GM12878 (cell line): Measurements from ENCODE around the gene TAS2R60. TPM values are rescaled to one million over a fixed set of nuclear protein-coding genes. Genes with fewer than 3 reads are reported as not detected.

Experiments used
- ATAC-seq: fragments of 200-7000 bp; cut with Tn5 transposase; 3 replicates; pipeline ENCODE4 v1.9.1; 2020; ENCODE audit warnings: mild to moderate bottlenecking, moderate library complexity
- BruUV-seq: library from RNA; stranded (reverse); fragments of 400-500 nt; replicated peaks from 2 replicates; lab custom pipeline; 2021; lab: Mats Ljungman, UMichigan
- CTCF ChIA-PET: fragments of 300-600 bp; sonication (Branson Sonifier 250); formaldehyde crosslinking; extraction: SDS; loops from one replicate; lab custom pipeline; 2021; ENCODE audit warnings: inconsistent platforms; lab: Yijun Ruan, JAX
- POLR2A ChIA-PET: fragments of 350-600 bp; formaldehyde crosslinking; extraction: SDS; loops from one replicate; lab custom pipeline; 2021; ENCODE audit warnings: inconsistent platforms; lab: Charles Lee
- RAD21 ChIA-PET: fragments of 300-600 bp; sonication (Branson Sonifier 250); formaldehyde crosslinking; loops from one replicate; lab custom pipeline; 2023; ENCODE audit warnings: antibody characterized with exemption; ENCODE audit not compliant: unreplicated experiment; lab: Charles Lee
- SMC1A ChIA-PET: fragments of 300-600 bp; sonication (Branson Sonifier 250); formaldehyde crosslinking; loops from one replicate; lab custom pipeline; 2023; ENCODE audit not compliant: unreplicated experiment, uncharacterized antibody; lab: Charles Lee
- DNase-seq: peaks from one replicate; pipeline ENCODE4 v3.0.0-alpha.2; 2011; ENCODE audit warnings: low read depth, low spot score
- FAIRE-seq: peaks from 3 replicates; lab custom pipeline; 2011; peaks lifted over from hg19 to GRCh38; lab: Jason Lieb, UNC
- H2AFZ ChIP-seq: 2 replicates; pipeline ENCODE4 v1.6.0; 2011; ENCODE audit warnings: low read depth, low read length, control low read depth; ENCODE audit not compliant: control insufficient read depth
- H3K27ac ChIP-seq: 2 replicates; pipeline ENCODE4 v1.5.1; 2011; ENCODE audit warnings: control low read depth; ENCODE audit not compliant: control insufficient read depth, insufficient read depth
- H3K27me3 ChIP-seq, 2 experiments: replicated peaks in 1 of 2; 2 replicates each; pipeline versions ENCODE4 v1.6.0 to v1.6.1; 2011; ENCODE audit warnings: low read length in 1 of 2; ENCODE audit not compliant: control insufficient read depth in 2 of 2, insufficient read depth in 2 of 2
- H3K36me3 ChIP-seq, 2 experiments: 2 replicates each; pipeline ENCODE4 v1.5.1; 2011; ENCODE audit warnings: low read length in 1 of 2; ENCODE audit not compliant: control insufficient read depth in 2 of 2, insufficient read depth in 2 of 2
- H3K4me1 ChIP-seq: 2 replicates; pipeline ENCODE4 v1.6.1; 2011; ENCODE audit warnings: mild to moderate bottlenecking, low read length, moderate library complexity, mixed read lengths; ENCODE audit not compliant: control insufficient read depth, insufficient read depth
- H3K4me2 ChIP-seq: 2 replicates; pipeline ENCODE4 v1.6.0; 2011; ENCODE audit warnings: control low read depth; ENCODE audit not compliant: control insufficient read depth, insufficient read depth
- H3K4me3 ChIP-seq: fragments of 200-600 bp; sonication (generic); 2 replicates; pipeline ENCODE4 v1.5.1; 2016
- H3K79me2 ChIP-seq: 2 replicates; pipeline ENCODE4 v1.6.0; 2011; ENCODE audit warnings: low read length; ENCODE audit not compliant: control insufficient read depth, insufficient read depth
- H3K9ac ChIP-seq: 2 replicates; pipeline ENCODE4 v1.8.0; 2011; ENCODE audit warnings: low read length, control low read depth, mixed read lengths; ENCODE audit not compliant: control insufficient read depth, insufficient read depth
- H3K9me3 ChIP-seq: replicated peaks from 3 replicates; pipeline ENCODE4 v1.5.1; 2011; ENCODE audit warnings: mild to moderate bottlenecking, low read length; ENCODE audit not compliant: control insufficient read depth, insufficient read depth
- H4K20me1 ChIP-seq: 2 replicates; pipeline ENCODE4 v1.6.0; 2011; ENCODE audit not compliant: control insufficient read depth, insufficient read depth
- ATF7 ChIP-seq: fragments of 450-650 bp; IDR thresholded peaks from 2 replicates; pipeline ENCODE4 v1.6.1; 2016; ENCODE audit warnings: low read depth, mild to moderate bottlenecking
- BACH1 ChIP-seq: fragments of 450-650 bp; IDR thresholded peaks from 2 replicates; pipeline ENCODE4 v1.6.1; 2017; ENCODE audit warnings: mild to moderate bottlenecking, borderline replicate concordance
- BHLHE40 ChIP-seq, 2 experiments: fragments of 450-650 bp in 1 of 2; IDR thresholded peaks; 2 replicates each; pipeline ENCODE4 v1.6.1; 2011 to 2017; ENCODE audit warnings: low read depth in 2 of 2, borderline replicate concordance in 1 of 2, improper control_type of control experiment in 1 of 2, low read length in 1 of 2, mild to moderate bottlenecking in 1 of 2
- CBFB ChIP-seq: IDR thresholded peaks from 2 replicates; pipeline ENCODE4 v1.6.1; 2016; ENCODE audit warnings: antibody characterized with exemption, low read depth
- CREB1 ChIP-seq: IDR thresholded peaks from 2 replicates; pipeline ENCODE4 v1.6.1; 2012; ENCODE audit warnings: low read depth, mild to moderate bottlenecking, inconsistent platforms
- NFIC ChIP-seq: IDR thresholded peaks from 2 replicates; pipeline ENCODE4 v1.6.1; 2012; ENCODE audit warnings: low read depth, mild to moderate bottlenecking, inconsistent platforms, low read length, moderate library complexity
- TAF1 ChIP-seq: IDR thresholded peaks from 2 replicates; pipeline ENCODE4 v1.6.1; 2011; ENCODE audit warnings: mild to moderate bottlenecking, low read depth, low read length, borderline replicate concordance
- ZBED1 ChIP-seq: IDR thresholded peaks from 2 replicates; pipeline ENCODE4 v1.6.1; 2016; ENCODE audit warnings: borderline replicate concordance
- ZNF384 ChIP-seq: IDR thresholded peaks from 2 replicates; pipeline ENCODE4 v1.6.1; 2012; ENCODE audit warnings: low read depth, mild to moderate bottlenecking, low read length, improper control_type of control experiment, borderline replicate concordance
- WGBS: methylation state at CpG from one replicate; pipeline ENCODE4 v1.1.6; 2016; ENCODE audit warnings: low lambda C conversion rate; ENCODE audit not compliant: insufficient replicate concordance, insufficient coverage; ENCODE audit errors: missing lambda C conversion rate; 5-methylcytosine and 5-hydroxymethylcytosine counted together
- in situ Hi-C: fragments of 300-500 bp; cut with MboI; formaldehyde crosslinking; loops from 9 replicates; pipeline ENCODE4 v1.14.3; 2018; ENCODE audit warnings: mixed read lengths
- intact Hi-C: fragments of 100-400 bp; cut with micrococcal nuclease; formaldehyde crosslinking; loops from one replicate; pipeline ENCODE4 v1.14.2; 2022; ENCODE audit not compliant: unreplicated experiment
- polyA plus RNA-seq, 11 experiments: library from polyadenylated mRNA; depleted of rRNA in 4 of 11; unstranded in 6 of 11; stranded (reverse) in 5 of 11; fragments of >200 nt; fragmentation: Nextera tagmentation in 4 of 11; fragmentation: Illumina TruSeq in 1 of 11; extraction: Ambion mirVana in 4 of 11; extraction: Trizol in 1 of 11; gene quantifications; 1 replicate in 1 of 11; 2 replicates in 10 of 11; pipeline versions ENCODE4 v1.2.1 to v1.2.3, GENCODE V29; 2011 to 2016; ENCODE audit warnings: inconsistent platforms in 2 of 11, missing spikeins in 2 of 11, low read depth in 1 of 11
- total RNA-seq, 4 experiments: library from RNA; depleted of rRNA in 3 of 4; stranded (reverse); fragments of >200 nt in 3 of 4; fragmentation: Illumina TruSeq in 1 of 4; extraction: Trizol in 1 of 4; gene quantifications; 2 replicates each; pipeline versions ENCODE4 v1.2.1 to v1.2.3, GENCODE V29; 2013 to 2021
- TF ChIP-seq, protein P1 (sequence below): fragments of 150-350 bp; IDR thresholded peaks from 2 replicates; pipeline ENCODE4 v1.6.1; 2016; ENCODE audit warnings: low read depth, low read length
- TF ChIP-seq, protein P2 (sequence below): fragments of 450-650 bp; IDR thresholded peaks from 2 replicates; pipeline ENCODE4 v1.6.1; 2018; ENCODE audit warnings: borderline replicate concordance, mild to moderate bottlenecking; ENCODE audit not compliant: partially characterized antibody
- TF ChIP-seq, protein P3 (sequence below): fragments of 450-650 bp; formaldehyde crosslinking; IDR thresholded peaks from 2 replicates; pipeline ENCODE4 v1.4.0; 2022; ENCODE audit warnings: mild to moderate bottlenecking, moderate library complexity

Gene TAS2R60
- total and polyA plus RNA-seq, 10 of the 15 experiments (the other 5 are each of a cell fraction or from before 2014, with no cell fraction given): not detected

DNA sequence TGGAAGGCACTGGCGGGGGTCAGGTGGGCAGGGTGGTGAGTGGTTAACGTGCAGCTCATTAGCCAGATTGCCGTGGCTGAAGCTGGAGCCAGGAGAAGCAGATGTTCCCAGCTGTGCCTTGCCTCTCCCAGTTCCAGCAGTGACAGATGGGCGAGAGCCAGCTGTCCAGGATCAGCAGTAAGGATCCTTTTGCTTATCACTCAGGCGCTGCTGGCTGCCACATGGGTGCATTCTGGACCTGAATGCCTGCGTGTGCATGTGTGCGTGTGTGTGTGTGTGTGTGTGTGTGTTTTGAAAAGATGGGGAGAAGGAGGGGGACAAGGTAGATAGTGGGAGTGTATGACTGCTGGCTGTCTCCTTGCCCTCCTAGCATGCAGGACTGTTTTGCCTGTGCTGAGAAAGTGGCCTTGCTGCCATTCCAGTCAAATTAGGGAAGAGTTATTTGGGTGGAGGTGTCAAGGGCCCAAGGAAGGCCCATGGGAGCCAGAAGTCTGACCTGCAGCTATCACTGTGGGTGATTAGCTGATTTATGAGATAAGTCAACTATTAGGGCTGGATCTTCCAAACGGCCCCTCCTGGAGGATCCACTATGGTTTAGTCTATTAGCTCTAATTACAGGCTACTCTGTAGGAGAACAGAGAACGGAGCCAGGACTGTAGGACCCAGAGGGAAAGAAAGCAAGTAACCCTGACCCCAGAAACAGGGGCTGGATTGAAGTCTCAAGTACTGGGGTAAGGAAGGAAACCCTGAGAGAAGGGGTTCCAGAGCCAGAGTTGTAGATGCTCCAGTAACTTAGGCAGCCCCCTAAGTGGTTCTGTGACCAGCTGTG lies 37.9 kb upstream of the TAS2R60 start (continued):
- TF ChIP-seq, protein P1, sequence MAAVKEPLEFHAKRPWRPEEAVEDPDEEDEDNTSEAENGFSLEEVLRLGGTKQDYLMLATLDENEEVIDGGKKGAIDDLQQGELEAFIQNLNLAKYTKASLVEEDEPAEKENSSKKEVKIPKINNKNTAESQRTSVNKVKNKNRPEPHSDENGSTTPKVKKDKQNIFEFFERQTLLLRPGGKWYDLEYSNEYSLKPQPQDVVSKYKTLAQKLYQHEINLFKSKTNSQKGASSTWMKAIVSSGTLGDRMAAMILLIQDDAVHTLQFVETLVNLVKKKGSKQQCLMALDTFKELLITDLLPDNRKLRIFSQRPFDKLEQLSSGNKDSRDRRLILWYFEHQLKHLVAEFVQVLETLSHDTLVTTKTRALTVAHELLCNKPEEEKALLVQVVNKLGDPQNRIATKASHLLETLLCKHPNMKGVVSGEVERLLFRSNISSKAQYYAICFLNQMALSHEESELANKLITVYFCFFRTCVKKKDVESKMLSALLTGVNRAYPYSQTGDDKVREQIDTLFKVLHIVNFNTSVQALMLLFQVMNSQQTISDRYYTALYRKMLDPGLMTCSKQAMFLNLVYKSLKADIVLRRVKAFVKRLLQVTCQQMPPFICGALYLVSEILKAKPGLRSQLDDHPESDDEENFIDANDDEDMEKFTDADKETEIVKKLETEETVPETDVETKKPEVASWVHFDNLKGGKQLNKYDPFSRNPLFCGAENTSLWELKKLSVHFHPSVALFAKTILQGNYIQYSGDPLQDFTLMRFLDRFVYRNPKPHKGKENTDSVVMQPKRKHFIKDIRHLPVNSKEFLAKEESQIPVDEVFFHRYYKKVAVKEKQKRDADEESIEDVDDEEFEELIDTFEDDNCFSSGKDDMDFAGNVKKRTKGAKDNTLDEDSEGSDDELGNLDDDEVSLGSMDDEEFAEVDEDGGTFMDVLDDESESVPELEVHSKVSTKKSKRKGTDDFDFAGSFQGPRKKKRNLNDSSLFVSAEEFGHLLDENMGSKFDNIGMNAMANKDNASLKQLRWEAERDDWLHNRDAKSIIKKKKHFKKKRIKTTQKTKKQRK: no peak
- TF ChIP-seq, protein P2, sequence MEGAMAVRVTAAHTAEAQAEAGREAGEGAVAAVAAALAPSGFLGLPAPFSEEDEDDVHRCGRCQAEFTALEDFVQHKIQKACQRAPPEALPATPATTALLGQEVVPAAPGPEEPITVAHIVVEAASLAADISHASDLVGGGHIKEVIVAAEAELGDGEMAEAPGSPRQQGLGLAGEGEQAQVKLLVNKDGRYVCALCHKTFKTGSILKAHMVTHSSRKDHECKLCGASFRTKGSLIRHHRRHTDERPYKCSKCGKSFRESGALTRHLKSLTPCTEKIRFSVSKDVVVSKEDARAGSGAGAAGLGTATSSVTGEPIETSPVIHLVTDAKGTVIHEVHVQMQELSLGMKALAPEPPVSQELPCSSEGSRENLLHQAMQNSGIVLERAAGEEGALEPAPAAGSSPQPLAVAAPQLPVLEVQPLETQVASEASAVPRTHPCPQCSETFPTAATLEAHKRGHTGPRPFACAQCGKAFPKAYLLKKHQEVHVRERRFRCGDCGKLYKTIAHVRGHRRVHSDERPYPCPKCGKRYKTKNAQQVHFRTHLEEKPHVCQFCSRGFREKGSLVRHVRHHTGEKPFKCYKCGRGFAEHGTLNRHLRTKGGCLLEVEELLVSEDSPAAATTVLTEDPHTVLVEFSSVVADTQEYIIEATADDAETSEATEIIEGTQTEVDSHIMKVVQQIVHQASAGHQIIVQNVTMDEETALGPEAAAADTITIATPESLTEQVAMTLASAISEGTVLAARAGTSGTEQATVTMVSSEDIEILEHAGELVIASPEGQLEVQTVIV: no peak
- TF ChIP-seq, all 136 proteins: peak for 0

DNA sequence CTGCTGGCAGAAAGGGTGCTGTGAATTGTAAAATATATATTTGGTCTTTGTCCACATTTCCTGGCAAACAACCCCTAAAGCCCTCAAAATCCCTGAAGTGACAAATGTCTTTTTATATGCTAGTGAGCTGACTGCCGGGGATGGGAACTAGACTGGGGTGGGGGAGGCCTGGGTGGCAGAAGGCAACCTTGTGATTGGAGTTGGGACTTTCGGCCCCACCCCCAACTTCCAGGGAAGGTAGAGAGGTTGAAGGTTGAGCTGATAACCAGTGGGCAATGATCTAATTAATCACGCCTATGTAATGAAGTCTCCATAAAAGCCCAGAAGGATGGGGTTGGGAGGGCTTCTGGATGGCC lies 37.3 kb upstream of the TAS2R60 start:
- H3K27me3 ChIP-seq: peaks cover 0 to 4% of the 10 kb centered on the region in 2 experiments; a peak in 2 of 4 replicates
- no peak overlapping the region for H3K9ac ChIP-seq
- ATAC-seq: no peak
- H3K79me2 ChIP-seq: no peaks in the 10 kb centered on the region
- no peak overlapping the region for H3K27ac ChIP-seq
- POLR2A ChIA-PET: no interaction called here
- H3K4me2 ChIP-seq: no peak overlapping the region
- FAIRE-seq: no peak
- CTCF ChIA-PET: interaction anchor here (1.3 to 4.4 kb wide), 3 partner anchors 10 to 166 kb away, joined by 3 to 27 read pairs (median 3); no protein-coding TSS in a partner anchor
- H3K4me1 ChIP-seq: peaks cover 3% of the 10 kb centered on the region
- intact Hi-C loops (no loop called here), in situ Hi-C loops (no loop called here)
- H4K20me1 ChIP-seq: no peaks in the 10 kb centered on the region
- SMC1A ChIA-PET: interaction anchor here (1.3 to 2.0 kb wide), 3 partner anchors 10 to 166 kb away, joined by 3 to 11 read pairs (median 3); no protein-coding TSS in a partner anchor
- DNase-seq: no peak
- RAD21 ChIA-PET: no interaction called here
- no TSS peak for BruUV-seq
- H3K9me3 ChIP-seq: no peaks in the 10 kb centered on the region
- no peak overlapping the region for H2AFZ ChIP-seq
- no peaks in the 10 kb centered on the region for H3K36me3 ChIP-seq
- WGBS: 31% methylated on average over 3 of the region's 3 CpGs
- H3K4me3 ChIP-seq: no peak overlapping the region
- no peak for TF ChIP-seq BACH1
- TF ChIP-seq, protein P3, sequence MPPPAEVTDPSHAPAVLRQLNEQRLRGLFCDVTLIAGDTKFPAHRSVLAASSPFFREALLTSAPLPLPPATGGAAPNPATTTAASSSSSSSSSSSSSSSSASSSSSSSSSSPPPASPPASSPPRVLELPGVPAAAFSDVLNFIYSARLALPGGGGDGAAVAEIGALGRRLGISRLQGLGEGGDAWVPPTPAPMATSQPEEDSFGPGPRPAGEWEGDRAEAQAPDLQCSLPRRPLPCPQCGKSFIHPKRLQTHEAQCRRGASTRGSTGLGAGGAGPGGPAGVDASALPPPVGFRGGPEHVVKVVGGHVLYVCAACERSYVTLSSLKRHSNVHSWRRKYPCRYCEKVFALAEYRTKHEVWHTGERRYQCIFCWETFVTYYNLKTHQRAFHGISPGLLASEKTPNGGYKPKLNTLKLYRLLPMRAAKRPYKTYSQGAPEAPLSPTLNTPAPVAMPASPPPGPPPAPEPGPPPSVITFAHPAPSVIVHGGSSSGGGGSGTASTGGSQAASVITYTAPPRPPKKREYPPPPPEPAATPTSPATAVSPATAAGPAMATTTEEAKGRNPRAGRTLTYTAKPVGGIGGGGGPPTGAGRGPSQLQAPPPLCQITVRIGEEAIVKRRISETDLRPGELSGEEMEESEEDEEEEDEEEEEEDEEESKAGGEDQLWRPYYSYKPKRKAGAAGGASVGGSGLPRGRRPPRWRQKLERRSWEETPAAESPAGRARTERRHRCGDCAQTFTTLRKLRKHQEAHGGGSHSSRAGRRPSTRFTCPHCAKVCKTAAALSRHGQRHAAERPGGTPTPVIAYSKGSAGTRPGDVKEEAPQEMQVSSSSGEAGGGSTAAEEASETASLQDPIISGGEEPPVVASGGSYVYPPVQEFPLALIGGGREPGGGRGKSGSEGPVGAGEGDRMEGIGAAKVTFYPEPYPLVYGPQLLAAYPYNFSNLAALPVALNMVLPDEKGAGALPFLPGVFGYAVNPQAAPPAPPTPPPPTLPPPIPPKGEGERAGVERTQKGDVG (CRISPR knock-in tag): no peak
- TF ChIP-seq NFIC: no peak
- no peak for TF ChIP-seq ZNF384
- TF ChIP-seq CREB1: no peak
- no peak for TF ChIP-seq CBFB
- no peak for TF ChIP-seq ZBED1
- TF ChIP-seq TAF1: no peak
- no peak for TF ChIP-seq BHLHE40 (IDR thresholded peaks at IDR 0.05; ENCODE audit: borderline replicate concordance in 1 of 2, low read depth in 2 of 2, low read length in 1 of 2)
- TF ChIP-seq ATF7: no peak
